ENCODE results near the gene TROAP. TPM values are rescaled to one million over a fixed set of nuclear protein-coding genes. Genes with fewer than 3 reads are reported as not detected.

The TROAP gene
- total RNA-seq, 1 donor from 2014 or later = 66.3 TPM

DNA sequence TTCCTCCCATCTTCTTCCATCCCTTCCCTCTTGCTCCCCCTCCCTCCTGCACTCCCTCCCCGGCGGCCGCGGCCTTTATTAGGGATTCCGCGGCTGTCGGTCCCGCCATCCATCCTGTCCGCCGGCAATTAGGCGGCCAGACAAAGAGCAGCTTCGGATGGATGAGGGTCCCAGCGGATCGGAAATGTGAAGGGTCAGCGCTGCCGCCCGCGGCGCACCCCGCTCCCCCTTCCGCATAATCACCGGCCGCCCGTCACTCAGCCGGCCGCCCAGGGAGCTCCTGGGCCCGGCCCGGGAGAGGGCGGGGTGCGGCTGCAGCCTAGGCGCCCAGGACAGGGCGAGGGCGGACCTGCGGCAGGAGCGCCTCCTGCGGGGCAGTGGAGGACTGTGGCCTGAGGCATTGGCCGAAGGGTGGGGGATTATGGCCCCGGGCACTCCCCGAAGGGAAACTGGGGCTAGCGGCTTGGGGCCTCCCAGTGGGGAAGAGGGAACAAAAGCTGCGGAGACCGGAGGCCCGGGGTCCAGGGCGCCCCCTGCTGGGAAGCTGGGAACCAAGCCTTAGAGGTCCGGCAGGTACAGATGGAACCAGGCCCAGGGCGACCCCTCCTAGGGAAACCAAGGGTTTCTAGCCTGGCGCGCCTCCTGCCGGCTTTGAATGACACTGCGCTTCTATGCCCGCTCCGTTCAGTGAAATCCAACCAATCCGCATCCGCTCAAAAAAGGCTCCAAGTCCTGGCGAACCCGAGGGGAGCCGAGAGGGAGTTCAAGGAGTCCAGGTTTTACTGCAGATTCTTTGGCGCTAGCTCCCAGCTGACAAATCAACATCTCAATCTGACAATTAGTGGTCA is 19.2 kb downstream of the TROAP start:
- no peaks in the 10 kb centered on the region for H3K36me3 Mint-ChIP-seq
- peak overlapping the region; percentile 84 for H3K4me3 Mint-ChIP-seq
- H3K4me1 Mint-ChIP-seq (ENCODE audit: unreplicated experiment) = peaks cover 40% of the 10 kb centered on the region
- TF ChIP-seq, protein P1, sequence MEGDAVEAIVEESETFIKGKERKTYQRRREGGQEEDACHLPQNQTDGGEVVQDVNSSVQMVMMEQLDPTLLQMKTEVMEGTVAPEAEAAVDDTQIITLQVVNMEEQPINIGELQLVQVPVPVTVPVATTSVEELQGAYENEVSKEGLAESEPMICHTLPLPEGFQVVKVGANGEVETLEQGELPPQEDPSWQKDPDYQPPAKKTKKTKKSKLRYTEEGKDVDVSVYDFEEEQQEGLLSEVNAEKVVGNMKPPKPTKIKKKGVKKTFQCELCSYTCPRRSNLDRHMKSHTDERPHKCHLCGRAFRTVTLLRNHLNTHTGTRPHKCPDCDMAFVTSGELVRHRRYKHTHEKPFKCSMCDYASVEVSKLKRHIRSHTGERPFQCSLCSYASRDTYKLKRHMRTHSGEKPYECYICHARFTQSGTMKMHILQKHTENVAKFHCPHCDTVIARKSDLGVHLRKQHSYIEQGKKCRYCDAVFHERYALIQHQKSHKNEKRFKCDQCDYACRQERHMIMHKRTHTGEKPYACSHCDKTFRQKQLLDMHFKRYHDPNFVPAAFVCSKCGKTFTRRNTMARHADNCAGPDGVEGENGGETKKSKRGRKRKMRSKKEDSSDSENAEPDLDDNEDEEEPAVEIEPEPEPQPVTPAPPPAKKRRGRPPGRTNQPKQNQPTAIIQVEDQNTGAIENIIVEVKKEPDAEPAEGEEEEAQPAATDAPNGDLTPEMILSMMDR (conservative IDR thresholded peaks at IDR 0.05) = peak; percentile 100
- peak; percentile 94 for DNase-seq (ENCODE audit: extremely low spot score, unreplicated experiment)
- H3K9me3 Mint-ChIP-seq = no peaks in the 10 kb centered on the region
- H3K27me3 Mint-ChIP-seq = peaks cover 90% of the 10 kb centered on the region
- peak overlapping the region; percentile 64 for H3K27ac Mint-ChIP-seq

DNA sequence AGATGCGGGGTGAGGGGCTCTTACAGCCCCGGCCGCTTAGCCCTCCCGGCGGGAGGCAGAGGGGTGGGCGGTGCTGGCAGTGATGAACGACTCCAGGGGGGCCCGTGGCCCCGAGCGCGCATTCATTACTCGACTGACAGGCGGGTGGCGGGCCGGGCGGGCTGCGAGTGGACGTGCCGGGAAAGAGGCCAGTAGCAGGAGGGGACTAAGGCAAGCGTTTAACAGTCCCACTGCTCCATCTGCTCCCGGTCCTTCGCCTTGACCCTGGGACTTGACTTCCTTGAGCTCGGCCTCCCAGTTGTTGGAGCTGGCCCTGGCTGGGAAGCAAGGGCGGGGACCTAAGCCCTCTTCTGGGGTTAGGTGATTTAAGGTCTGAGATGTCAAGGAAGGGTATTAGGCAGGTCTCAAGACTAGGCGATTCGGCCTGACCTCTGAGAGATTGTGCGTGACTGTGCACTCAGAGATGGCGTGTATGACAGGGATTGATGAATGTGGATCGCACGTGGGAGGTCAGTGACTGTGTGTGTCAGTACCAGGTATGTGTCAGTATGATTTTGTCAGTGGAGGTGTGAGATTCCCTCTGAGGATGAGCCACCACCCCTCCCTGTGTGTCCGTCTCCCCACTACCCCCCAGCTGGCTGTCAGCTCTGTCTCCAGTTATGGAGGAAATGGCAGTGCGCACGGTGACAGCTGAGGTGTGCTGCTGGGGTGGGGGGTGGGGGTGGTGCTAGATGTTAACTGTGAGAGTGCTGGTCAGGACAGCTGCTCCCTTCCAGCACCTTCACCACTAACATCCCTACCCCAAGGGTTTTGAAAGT is 20.1 kb downstream of the TROAP start:
- Mint-ChIP-seq H3K4me1 (ENCODE audit: unreplicated experiment) (peaks cover 33% of the 10 kb centered on the region), H3K4me3 (peak overlapping the region; percentile 84), H3K36me3 (no peaks in the 10 kb centered on the region), H3K9me3 (no peaks in the 10 kb centered on the region), H3K27ac (peak overlapping the region; percentile 64), H3K27me3 (peaks cover 88% of the 10 kb centered on the region)
- TF ChIP-seq, protein P1 (conservative IDR thresholded peaks at IDR 0.05) = no peak
- DNase-seq (ENCODE audit: extremely low spot score, unreplicated experiment) = no peak

DNA sequence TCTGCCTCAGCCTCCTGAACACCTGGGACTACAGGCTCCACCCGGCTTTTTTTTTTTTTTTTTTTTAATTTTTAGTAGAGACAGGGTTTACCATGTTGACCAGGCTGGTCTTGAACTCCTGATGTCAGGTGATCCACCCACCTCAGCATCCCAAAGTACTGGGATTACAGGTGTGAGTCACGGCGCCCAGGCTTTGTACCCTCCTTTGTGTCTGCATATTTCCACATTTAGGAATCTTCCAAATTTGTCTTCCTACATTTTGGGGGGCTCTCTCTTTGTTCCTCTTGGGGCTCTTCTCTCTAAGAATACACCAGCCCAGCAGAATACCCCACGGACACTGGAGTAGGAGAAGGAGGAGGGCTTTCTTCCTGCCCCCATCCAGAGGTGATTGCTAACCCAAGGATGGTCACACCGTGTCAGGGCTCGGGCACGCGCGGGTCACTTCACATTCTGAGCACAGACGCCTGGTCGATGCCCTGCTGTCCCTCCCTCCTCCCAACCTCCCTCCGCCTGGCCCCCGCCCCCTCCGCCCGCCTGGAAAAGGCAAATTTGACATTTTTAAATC is 21.5 kb downstream of the TROAP start:
- H3K4me1 Mint-ChIP-seq (ENCODE audit: unreplicated experiment) = peaks cover 21% of the 10 kb centered on the region
- peaks cover 85% of the 10 kb centered on the region for H3K27me3 Mint-ChIP-seq
- peak overlapping the region; percentile 28 for H3K4me3 Mint-ChIP-seq
- TF ChIP-seq, protein P1 (conservative IDR thresholded peaks at IDR 0.05) = no peak
- H3K27ac Mint-ChIP-seq = no peak overlapping the region
- H3K9me3 Mint-ChIP-seq = no peaks in the 10 kb centered on the region
- no peak for DNase-seq (ENCODE audit: extremely low spot score, unreplicated experiment)
- no peaks in the 10 kb centered on the region for H3K36me3 Mint-ChIP-seq

DNA sequence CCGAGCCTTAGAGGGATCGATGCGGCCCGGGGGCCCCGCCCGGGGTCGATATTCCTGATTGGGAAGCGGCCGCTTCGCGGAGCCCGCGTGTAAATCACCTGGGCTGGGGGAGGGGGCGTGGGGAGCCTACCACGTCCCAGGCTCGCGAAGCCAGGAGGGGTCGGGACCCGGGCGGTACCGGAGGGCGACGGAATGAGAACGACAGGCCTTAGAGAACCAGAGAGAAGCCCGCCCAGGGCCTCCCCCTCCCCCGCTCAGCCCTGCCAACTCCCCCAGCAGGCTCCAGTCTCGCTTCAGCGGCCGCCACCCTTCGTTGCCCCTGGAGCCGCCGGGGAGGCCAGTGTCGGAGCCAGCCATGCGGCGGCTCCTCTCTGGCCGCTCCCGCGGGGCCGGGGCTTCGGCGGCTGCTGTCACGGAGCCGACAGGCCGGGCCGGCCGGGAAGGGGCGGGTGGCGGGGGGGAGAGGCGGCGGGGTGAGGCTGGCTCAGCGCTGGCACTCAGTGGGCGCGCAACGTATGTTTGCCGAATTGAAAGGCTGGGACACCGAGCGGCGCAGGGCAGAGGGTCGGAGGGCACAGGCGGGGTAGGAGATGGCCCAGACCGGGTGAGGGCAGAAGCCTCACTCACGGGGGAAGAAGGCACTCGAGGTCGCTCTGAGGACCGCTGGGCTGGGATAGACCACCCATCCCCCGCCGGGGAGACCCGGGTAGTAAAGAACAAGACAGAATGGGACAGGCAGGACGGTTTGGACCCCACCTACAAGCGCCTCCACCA is 22.2 kb downstream of the TROAP start:
- DNase-seq (ENCODE audit: extremely low spot score, unreplicated experiment) = no peak
- H3K9me3 Mint-ChIP-seq = no peaks in the 10 kb centered on the region
- peaks cover 17% of the 10 kb centered on the region for H3K4me1 Mint-ChIP-seq (ENCODE audit: unreplicated experiment)
- H3K4me3 Mint-ChIP-seq = peak overlapping the region; percentile 84
- peaks cover 78% of the 10 kb centered on the region for H3K27me3 Mint-ChIP-seq
- H3K36me3 Mint-ChIP-seq = no peaks in the 10 kb centered on the region
- TF ChIP-seq, protein P1 (conservative IDR thresholded peaks at IDR 0.05) = no peak
- H3K27ac Mint-ChIP-seq = no peak overlapping the region
